Colonic mucosa (tissue), 4 donors: ENCODE results near the gene NHLRC1. TPM values are rescaled to one million over a fixed set of nuclear protein-coding genes. Genes with fewer than 3 reads are reported as not detected.

ENCODE experiments used
- DNase-seq: peaks from one replicate; pipeline ENCODE4 v3.0.0-alpha.2; 2020
- H3K27ac ChIP-seq: fragments of 200-600 bp; one replicate; pipeline ENCODE4 v1.8.0; 2021
- H3K27me3 ChIP-seq: fragments of 200-600 bp; one replicate; pipeline ENCODE4 v1.8.0; 2021
- H3K36me3 ChIP-seq: fragments of 200-600 bp; one replicate; pipeline ENCODE4 v1.8.0; 2021
- H3K4me1 ChIP-seq: fragments of 200-600 bp; one replicate; pipeline ENCODE4 v1.8.0; 2021; ENCODE audit warnings: mild to moderate bottlenecking
- H3K4me3 ChIP-seq: fragments of 200-600 bp; one replicate; pipeline ENCODE4 v1.8.0; 2021
- H3K9ac ChIP-seq, 2 donors: one replicate each; pipeline ENCODE4 v1.7.0; 2013; ENCODE audit warnings: control low read depth in 2 of 2, low read depth in 2 of 2, low read length in 2 of 2
- H3K9me3 ChIP-seq: fragments of 200-600 bp; one replicate; pipeline ENCODE4 v1.8.0; 2021
- CTCF ChIP-seq: fragments of 200-600 bp; IDR thresholded peaks from one replicate; pipeline ENCODE4 v1.8.0; 2022; ENCODE audit warnings: antibody characterized with exemption, mild to moderate bottlenecking
- intact Hi-C: fragments of 100-400 bp; cut with DNase I; formaldehyde crosslinking; loops from one replicate; pipeline ENCODE4 v1.14.1; 2022
- total RNA-seq, 2 donors: library from RNA; stranded (reverse); fragmentation: NEBNext Ultra II Directional in 1 of 2; extraction: Animal tissue kit (Norgen Biotek cat#: 25700) in 1 of 2; gene quantifications; one replicate each; pipeline ENCODE4 v1.2.1, GENCODE V29; 2021
- donor health status: healthy.
- donor health status: DM: no; HTN: no; CAD: no.
- donor health status: DM: no; HTN: no; CAD: no.

The NHLRC1 gene
- total RNA-seq, 2 donors from 2014 or later: 1.6 to 2.5 TPM

GRCh38 chr6:18162401-18162800 is 39.9 kb upstream of the NHLRC1 start:
- no peak overlapping the region for H3K27ac ChIP-seq
- DNase-seq: no peak
- no peak for TF ChIP-seq CTCF
- peaks cover 3% of the 10 kb centered on the region for H3K36me3 ChIP-seq
- H3K4me1 ChIP-seq: no peaks in the 10 kb centered on the region
- H3K27me3 ChIP-seq: no peaks in the 10 kb centered on the region
- no peaks in the 10 kb centered on the region for H3K9me3 ChIP-seq
- no peak overlapping the region for H3K9ac ChIP-seq
- intact Hi-C loops: no loop called here
- no peak overlapping the region for H3K4me3 ChIP-seq

GRCh38 chr6:18161431-18161830 is 39.0 kb upstream of the NHLRC1 start:
- H3K27me3 ChIP-seq: no peaks in the 10 kb centered on the region
- H3K27ac ChIP-seq: no peak overlapping the region
- intact Hi-C loops: no loop called here
- no peak overlapping the region for H3K4me3 ChIP-seq
- no peaks in the 10 kb centered on the region for H3K9me3 ChIP-seq
- peaks cover 3% of the 10 kb centered on the region for H3K36me3 ChIP-seq
- H3K9ac ChIP-seq: no peak overlapping the region
- peaks cover 3% of the 10 kb centered on the region for H3K4me1 ChIP-seq
- TF ChIP-seq CTCF: no peak
- no peak for DNase-seq

GRCh38 chr6:18160911-18161310 is 38.4 kb upstream of the NHLRC1 start:
- Histone ChIP-seq H3K27ac (no peak overlapping the region), H3K36me3 (no peaks in the 10 kb centered on the region), H3K9me3 (no peaks in the 10 kb centered on the region), H3K9ac (no peak overlapping the region), H3K4me3 (no peak overlapping the region), H3K4me1 (peaks cover 5% of the 10 kb centered on the region), H3K27me3 (no peaks in the 10 kb centered on the region)
- DNase-seq: no peak
- intact Hi-C loops: no loop called here
- no peak for TF ChIP-seq CTCF

- peak; percentile 86 for DNase-seq
- TF ChIP-seq CTCF: peak; percentile 26
- Histone ChIP-seq H3K9ac (peak overlapping the region; percentile 95 to 97), H3K4me3 (peak overlapping the region; percentile 90), H3K9me3 (no peaks in the 10 kb centered on the region), H3K27ac (peak overlapping the region; percentile 94), H3K36me3 (no peaks in the 10 kb centered on the region), H3K4me1 (peaks cover 9% of the 10 kb centered on the region), H3K27me3 (no peaks in the 10 kb centered on the region)
- intact Hi-C loops: no loop called here
Observed at GRCh38 chr6:18155864-18156421, 33.5 kb upstream of the NHLRC1 start.

GRCh38 chr6:18155150-18155863 is 32.8 kb upstream of the NHLRC1 start, which contains the start of gene KDM1B:
Gene KDM1B (plus strand): TSS chr6:18155422. CDS start chr6:18159896, 4,474 bp downstream.
- peaks cover 9% of the 10 kb centered on the region for H3K4me1 ChIP-seq
- peak within 1 kb of the TSS; percentile 95 to 97 for H3K9ac ChIP-seq
- H3K27me3 ChIP-seq: no peaks in the 10 kb centered on the region
- peak within 1 kb of the TSS; percentile 94 for H3K27ac ChIP-seq
- TF ChIP-seq CTCF: no peak
- H3K9me3 ChIP-seq: no peaks in the 10 kb centered on the region
- intact Hi-C loops: no loop called here
- peak; percentile 99 for DNase-seq
- H3K4me3 ChIP-seq: peak within 1 kb of the TSS; percentile 90
- no peaks in the 10 kb centered on the region for H3K36me3 ChIP-seq
